Gastrocnemius medialis (tissue), 4 donors: ENCODE data around the gene MDK. TPM values are rescaled to one million over a fixed set of nuclear protein-coding genes. Genes with fewer than 3 reads are reported as not detected.
"Not testable (repeated sequence)": the region's sequence is repeated elsewhere in the genome, so short reads cannot be mapped to it uniquely, and the experiment has no call there.

Experiments used
- ATAC-seq, 2 donors: fragments of 150-250 bp; one replicate each; pipeline ENCODE4 v1.9.1; 2016
- DNase-seq, 2 donors: peaks; one replicate each; pipeline ENCODE4 v3.0.0-alpha.2; 2019
- H3K27ac ChIP-seq, 4 donors: fragments of 200-600 bp; sonication (generic); 1 replicate in 1 of 4; 2 replicates in 3 of 4; pipeline ENCODE4 v1.5.1; 2016 to 2018; ENCODE audit warnings: mild to moderate bottlenecking in 2 of 4, moderate library complexity in 1 of 4
- H3K27me3 ChIP-seq, 3 donors: fragments of 200-600 bp; sonication (generic) in 2 of 3; 1 replicate in 1 of 3; 2 replicates in 2 of 3; pipeline versions ENCODE4 v1.5.1 to v1.6.0; 2016 to 2019; ENCODE audit warnings: mild to moderate bottlenecking in 1 of 3, moderate library complexity in 1 of 3
- H3K36me3 ChIP-seq, 2 donors: fragments of 200-600 bp; sonication (generic) in 1 of 2; one replicate each; pipeline ENCODE4 v1.5.1; 2017 to 2018
- H3K4me1 ChIP-seq, 2 donors: fragments of 200-600 bp; sonication (generic) in 1 of 2; one replicate each; pipeline ENCODE4 v1.5.1; 2016 to 2017; ENCODE audit warnings: mild to moderate bottlenecking in 2 of 2
- H3K4me3 ChIP-seq, 4 donors: fragments of 200-600 bp; sonication (generic) in 3 of 4; 1 replicate in 1 of 4; 2 replicates in 3 of 4; pipeline ENCODE4 v1.5.1; 2016 to 2019; ENCODE audit warnings: mild to moderate bottlenecking in 2 of 4
- H3K9me3 ChIP-seq, 3 donors: fragments of 200-600 bp; sonication (generic) in 2 of 3; 1 replicate in 1 of 3; 2 replicates in 2 of 3; pipeline ENCODE4 v1.5.1; 2016 to 2019
- POLR2A ChIP-seq, 2 donors: fragments of 450-650 bp; IDR thresholded peaks; one replicate each; pipeline ENCODE4 v1.6.1; 2017; ENCODE audit warnings: antibody characterized with exemption in 2 of 2, mild to moderate bottlenecking in 2 of 2, moderate library complexity in 2 of 2
- in situ Hi-C, 4 donors: fragments of 200-750 bp; cut with MboI; loops; one replicate each; pipeline versions ENCODE4 v1.15.0 to v1.8.0; 2017; ENCODE audit warnings: low sequenced_read_pairs in 4 of 4
- intact Hi-C: fragments of 100-400 bp; cut with DNase I; formaldehyde crosslinking; loops from one replicate; pipeline ENCODE4 v1.15.1; 2023; ENCODE audit warnings: low total_unique reads
- total RNA-seq, 4 donors: library from RNA; depleted of rRNA; stranded (reverse); fragments of >200 nt; gene quantifications; one replicate each; pipeline versions ENCODE4 v1.1.0 to v1.2.3, GENCODE V29; 2016
- TF ChIP-seq, protein P1 (sequence below), 5 experiments: fragments of 450-650 bp in 3 of 5; fragments of 200-600 bp in 2 of 5; sonication (generic) in 2 of 5; IDR thresholded peaks in 4 of 5; conservative IDR thresholded peaks in 1 of 5; 1 replicate in 4 of 5; 2 replicates in 1 of 5; pipeline ENCODE4 v1.5.1; 2016 to 2019; ENCODE audit warnings: antibody characterized with exemption in 5 of 5, mild to moderate bottlenecking in 3 of 5, moderate library complexity in 3 of 5

MDK gene
- total RNA-seq, 4 donors from 2014 or later, result 1.6 to 1.9 TPM; not detected in 2

DNA sequence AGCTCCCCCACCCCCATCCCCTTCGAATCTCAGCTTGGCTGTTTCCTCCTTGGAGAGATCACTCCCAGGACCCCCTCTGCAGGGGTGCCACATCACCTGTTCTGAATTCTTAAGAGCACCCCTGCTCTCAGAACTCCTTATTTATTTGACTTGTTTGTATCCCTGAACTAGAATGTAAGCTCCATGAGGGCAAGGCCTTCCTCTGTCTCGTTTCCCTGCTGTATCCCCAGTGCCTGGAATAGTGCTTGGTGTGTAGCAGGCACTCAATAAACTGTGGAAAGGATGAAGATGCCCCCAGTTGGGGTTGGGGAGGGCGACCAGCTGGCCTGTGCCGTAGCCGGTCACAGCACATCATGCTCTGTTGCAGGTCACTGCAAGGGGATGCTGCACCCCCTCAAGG is 3.6 kb upstream of the MDK start:
- TF ChIP-seq POLR2A (IDR thresholded peaks at IDR 0.05), result no peak
- TF ChIP-seq, protein P1, sequence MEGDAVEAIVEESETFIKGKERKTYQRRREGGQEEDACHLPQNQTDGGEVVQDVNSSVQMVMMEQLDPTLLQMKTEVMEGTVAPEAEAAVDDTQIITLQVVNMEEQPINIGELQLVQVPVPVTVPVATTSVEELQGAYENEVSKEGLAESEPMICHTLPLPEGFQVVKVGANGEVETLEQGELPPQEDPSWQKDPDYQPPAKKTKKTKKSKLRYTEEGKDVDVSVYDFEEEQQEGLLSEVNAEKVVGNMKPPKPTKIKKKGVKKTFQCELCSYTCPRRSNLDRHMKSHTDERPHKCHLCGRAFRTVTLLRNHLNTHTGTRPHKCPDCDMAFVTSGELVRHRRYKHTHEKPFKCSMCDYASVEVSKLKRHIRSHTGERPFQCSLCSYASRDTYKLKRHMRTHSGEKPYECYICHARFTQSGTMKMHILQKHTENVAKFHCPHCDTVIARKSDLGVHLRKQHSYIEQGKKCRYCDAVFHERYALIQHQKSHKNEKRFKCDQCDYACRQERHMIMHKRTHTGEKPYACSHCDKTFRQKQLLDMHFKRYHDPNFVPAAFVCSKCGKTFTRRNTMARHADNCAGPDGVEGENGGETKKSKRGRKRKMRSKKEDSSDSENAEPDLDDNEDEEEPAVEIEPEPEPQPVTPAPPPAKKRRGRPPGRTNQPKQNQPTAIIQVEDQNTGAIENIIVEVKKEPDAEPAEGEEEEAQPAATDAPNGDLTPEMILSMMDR (IDR thresholded peaks at IDR 0.05 in 4 of 5, conservative IDR thresholded peaks at IDR 0.05 in 1 of 5), result no peak
- in situ Hi-C loops, result no loop called here
- Histone ChIP-seq H3K4me1 (peaks cover 6 to 19% of the 10 kb centered on the region in 2 donors), H3K27ac (no peak overlapping the region), H3K9me3 (no peaks in the 10 kb centered on the region), H3K27me3 (peaks cover 0 to 22% (median 7%) of the 10 kb centered on the region in 3 donors), H3K4me3 (no peak overlapping the region), H3K36me3 (peaks cover 0 to 58% of the 10 kb centered on the region in 2 donors)
- DNase-seq (no peak), ATAC-seq (no peak)
- intact Hi-C loops, result no loop called here

DNA sequence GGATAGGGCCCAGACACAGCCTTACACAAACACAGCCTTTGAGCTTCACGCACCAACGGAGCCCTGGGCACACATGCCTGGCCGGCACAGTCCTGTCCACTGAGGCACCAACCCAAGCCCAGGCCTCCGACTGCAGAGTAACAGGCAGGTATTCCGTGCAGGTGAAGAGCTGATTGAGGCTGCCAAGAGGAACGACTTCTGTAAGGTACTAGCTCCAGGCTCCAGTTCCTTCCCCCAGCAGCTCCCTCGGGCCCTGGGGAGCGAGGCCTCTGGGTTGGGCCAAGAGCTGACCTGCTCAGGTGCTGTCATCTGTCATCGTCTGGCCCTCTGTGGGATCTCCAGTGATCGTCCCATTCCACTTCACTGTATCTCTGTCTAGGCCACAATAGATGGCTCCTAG is 3.2 kb upstream of the MDK start:
- Histone ChIP-seq H3K27ac (no peak overlapping the region), H3K36me3 (peaks cover 0 to 54% of the 10 kb centered on the region in 2 donors), H3K27me3 (peaks cover 0 to 23% (median 7%) of the 10 kb centered on the region in 3 donors), H3K4me3 (no peak overlapping the region), H3K9me3 (no peaks in the 10 kb centered on the region), H3K4me1 (peaks cover 6 to 19% of the 10 kb centered on the region in 2 donors)
- in situ Hi-C loops, result no loop called here
- TF ChIP-seq, protein P1 (IDR thresholded peaks at IDR 0.05 in 4 of 5, conservative IDR thresholded peaks at IDR 0.05 in 1 of 5), result no peak
- no peak for TF ChIP-seq POLR2A (IDR thresholded peaks at IDR 0.05)
- ATAC-seq, result no peak
- peak in 1 of 2 donors; percentile 23 for DNase-seq
- intact Hi-C loops, result no loop called here

DNA sequence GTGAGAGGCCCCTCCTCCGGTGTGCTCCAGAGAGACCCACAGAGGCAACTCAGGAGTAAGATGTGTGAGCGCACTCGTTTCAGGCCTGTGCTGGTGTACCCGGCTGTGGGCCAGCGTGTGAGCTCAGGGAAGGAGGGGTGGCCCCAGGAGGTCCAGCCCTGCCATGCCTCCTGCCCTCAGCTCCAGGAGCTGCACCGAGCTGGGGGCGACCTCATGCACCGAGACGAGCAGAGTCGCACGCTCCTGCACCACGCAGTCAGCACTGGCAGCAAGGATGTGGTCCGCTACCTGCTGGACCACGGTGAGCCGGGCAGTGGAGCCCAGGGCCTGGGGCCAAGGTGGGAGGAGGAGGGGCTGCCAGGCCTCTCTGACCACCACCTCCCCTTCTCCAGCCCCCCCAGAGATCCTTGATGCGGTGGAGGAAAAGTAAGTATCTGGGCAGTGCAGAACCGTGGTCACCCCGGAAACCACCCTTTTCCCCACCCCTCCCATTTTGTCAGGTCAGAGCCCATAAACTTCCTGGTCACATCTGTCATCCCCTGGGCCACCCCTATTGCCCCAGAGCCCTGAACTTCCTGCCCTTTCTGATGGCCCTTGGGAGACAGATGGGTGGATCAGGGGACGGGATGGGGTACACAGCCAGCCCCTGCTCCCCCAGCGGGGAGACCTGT is 2.5 kb upstream of the MDK start:
- DNase-seq (peak in 1 of 2 donors; percentile 26), ATAC-seq (peak in 1 of 2 donors; percentile 9)
- intact Hi-C loops (no loop called here), in situ Hi-C loops (no loop called here)
- Histone ChIP-seq H3K9me3 (no peaks in the 10 kb centered on the region), H3K36me3 (peaks cover 0 to 47% of the 10 kb centered on the region in 2 donors), H3K27me3 (peaks cover 0 to 23% (median 7%) of the 10 kb centered on the region in 3 donors), H3K27ac (peak overlapping the region in 3 of 4 donors; percentile 66 to 70 (median 67)), H3K4me3 (no peak overlapping the region), H3K4me1 (peaks cover 6 to 19% of the 10 kb centered on the region in 2 donors)
- no peak for TF ChIP-seq POLR2A (IDR thresholded peaks at IDR 0.05)
- TF ChIP-seq, protein P1 (IDR thresholded peaks at IDR 0.05 in 4 of 5, conservative IDR thresholded peaks at IDR 0.05 in 1 of 5), result no peak

DNA sequence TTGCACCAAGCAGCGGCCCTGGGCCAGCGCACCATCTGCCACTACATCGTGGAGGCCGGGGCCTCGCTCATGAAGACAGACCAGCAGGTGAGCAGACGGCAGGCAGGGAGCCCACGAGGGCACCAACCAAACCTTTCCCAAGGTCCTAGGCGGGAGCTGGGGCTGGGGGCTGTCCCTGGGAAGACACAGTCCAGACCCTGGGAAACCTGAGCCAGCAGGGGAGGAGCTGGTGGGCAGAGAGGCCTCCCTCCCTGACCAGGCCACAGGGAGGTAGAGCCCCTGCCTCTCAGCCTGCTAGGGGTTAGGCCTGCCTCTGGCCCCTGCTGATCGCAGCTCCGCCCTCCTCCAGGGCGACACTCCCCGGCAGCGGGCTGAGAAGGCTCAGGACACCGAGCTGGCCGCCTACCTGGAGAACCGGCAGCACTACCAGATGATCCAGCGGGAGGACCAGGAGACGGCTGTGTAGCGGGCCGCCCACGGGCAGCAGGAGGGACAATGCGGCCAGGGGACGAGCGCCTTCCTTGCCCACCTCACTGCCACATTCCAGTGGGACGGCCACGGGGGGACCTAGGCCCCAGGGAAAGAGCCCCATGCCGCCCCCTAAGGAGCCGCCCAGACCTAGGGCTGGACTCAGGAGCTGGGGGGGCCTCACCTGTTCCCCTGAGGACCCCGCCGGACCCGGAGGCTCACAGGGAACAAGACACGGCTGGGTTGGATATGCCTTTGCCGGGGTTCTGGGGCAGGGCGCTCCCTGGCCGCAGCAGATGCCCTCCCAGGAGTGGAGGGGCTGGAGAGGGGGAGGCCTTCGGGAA is 1.8 kb upstream of the MDK start:
- H3K9me3 ChIP-seq, in situ Hi-C loops, intact Hi-C loops: not testable (repeated sequence)
- Histone ChIP-seq H3K4me1 (peaks cover 6 to 19% of the 10 kb centered on the region in 2 donors), H3K36me3 (peaks cover 0 to 40% of the 10 kb centered on the region in 2 donors), H3K4me3 (peak overlapping the region; percentile 56 to 76 (median 58)), H3K27ac (peak overlapping the region; percentile 64 to 70 (median 66)), H3K27me3 (peaks cover 0 to 23% (median 7%) of the 10 kb centered on the region in 3 donors)
- peak; percentile 7 to 12 for ATAC-seq
- peak in 1 of 2 donors; percentile 52 for DNase-seq
